HPDE6-E6E7 (cell line): ENCODE data around the gene SH3GL3.
A peak's percentile ranks its signal among the peaks of the same experiment; 100 is the strongest.

Source experiments
- DNase-seq: peaks from one replicate; pipeline ENCODE4 v3.0.0; 2011; ENCODE audit warnings: missing footprints; ENCODE audit errors: extremely low spot score

Gene SH3GL3

GRCh38 chr15:83504365-83504764 lies 57.2 kb downstream of the SH3GL3 start:
- DNase-seq: no peak

GRCh38 chr15:83510001-83510400 lies 62.9 kb downstream of the SH3GL3 start:
- DNase-seq: no peak

GRCh38 chr15:83512459-83512858 lies 65.3 kb downstream of the SH3GL3 start:
- DNase-seq: no peak

GRCh38 chr15:83514584-83514983 lies 67.4 kb downstream of the SH3GL3 start:
- no peak for DNase-seq

GRCh38 chr15:83515164-83515563 lies 68.0 kb downstream of the SH3GL3 start:
- no peak for DNase-seq

- peak; percentile 14 for DNase-seq
Observed at GRCh38 chr15:83516935-83517334, 69.8 kb downstream of the SH3GL3 start.

GRCh38 chr15:83526319-83526718 lies 79.2 kb downstream of the SH3GL3 start:
- no peak for DNase-seq

- no peak for DNase-seq
Observed at GRCh38 chr15:83533410-83533962, 86.3 kb downstream of the SH3GL3 start.

- DNase-seq: no peak
Observed at GRCh38 chr15:83537606-83538005, 90.5 kb downstream of the SH3GL3 start.

- no peak for DNase-seq
Observed at GRCh38 chr15:83538682-83539081, 91.5 kb downstream of the SH3GL3 start.

- no peak for DNase-seq
Observed at GRCh38 chr15:83545804-83546511, 98.8 kb downstream of the SH3GL3 start.

- no peak for DNase-seq
Observed at GRCh38 chr15:83546512-83546888, 99.4 kb downstream of the SH3GL3 start.

- DNase-seq: no peak
Observed at GRCh38 chr15:83547168-83547567, 100.0 kb downstream of the SH3GL3 start.

GRCh38 chr15:83549623-83550022 lies 102.5 kb downstream of the SH3GL3 start:
- DNase-seq: no peak

GRCh38 chr15:83554558-83554957 lies 107.4 kb downstream of the SH3GL3 start:
- no peak for DNase-seq

GRCh38 chr15:83555383-83555782 lies 108.2 kb downstream of the SH3GL3 start:
- no peak for DNase-seq

GRCh38 chr15:83556068-83556467 lies 108.9 kb downstream of the SH3GL3 start:
- no peak for DNase-seq

GRCh38 chr15:83556754-83557153 lies 109.6 kb downstream of the SH3GL3 start:
- no peak for DNase-seq

- DNase-seq: no peak
Observed at GRCh38 chr15:83558146-83558545, 111.0 kb downstream of the SH3GL3 start.

- peak; percentile 48 for DNase-seq
Observed at GRCh38 chr15:83559310-83559966, 112.3 kb downstream of the SH3GL3 start.

- DNase-seq: no peak
Observed at GRCh38 chr15:83561661-83562060, 114.5 kb downstream of the SH3GL3 start.

- no peak for DNase-seq
Observed at GRCh38 chr15:83565138-83565537, 118.0 kb downstream of the SH3GL3 start.

- DNase-seq: no peak
Observed at GRCh38 chr15:83565553-83566159, 118.5 kb downstream of the SH3GL3 start.
